ENCODE results near the gene LITAF.

LITAF gene

DNA sequence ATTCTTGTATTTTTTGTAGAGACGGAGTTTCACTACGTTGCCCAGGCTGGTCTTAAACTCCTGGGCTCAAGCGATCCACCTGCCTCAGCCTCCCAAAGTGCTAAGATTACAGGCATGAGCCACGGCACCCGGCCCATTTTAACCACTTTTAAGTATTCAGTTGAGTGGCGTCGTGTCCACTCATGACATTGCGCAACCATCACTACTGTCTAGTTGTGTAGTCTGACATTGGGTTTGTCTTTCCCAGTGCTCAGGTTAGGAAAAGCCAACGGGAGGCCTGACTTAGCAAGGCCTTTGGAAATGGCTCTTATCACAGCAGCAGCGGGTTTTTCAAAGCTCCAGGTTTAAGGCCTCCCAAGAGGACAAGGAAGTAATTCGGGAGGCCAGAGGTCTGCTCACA is 58.7 kb downstream of the LITAF start:
- TF ChIP-seq, protein P1, sequence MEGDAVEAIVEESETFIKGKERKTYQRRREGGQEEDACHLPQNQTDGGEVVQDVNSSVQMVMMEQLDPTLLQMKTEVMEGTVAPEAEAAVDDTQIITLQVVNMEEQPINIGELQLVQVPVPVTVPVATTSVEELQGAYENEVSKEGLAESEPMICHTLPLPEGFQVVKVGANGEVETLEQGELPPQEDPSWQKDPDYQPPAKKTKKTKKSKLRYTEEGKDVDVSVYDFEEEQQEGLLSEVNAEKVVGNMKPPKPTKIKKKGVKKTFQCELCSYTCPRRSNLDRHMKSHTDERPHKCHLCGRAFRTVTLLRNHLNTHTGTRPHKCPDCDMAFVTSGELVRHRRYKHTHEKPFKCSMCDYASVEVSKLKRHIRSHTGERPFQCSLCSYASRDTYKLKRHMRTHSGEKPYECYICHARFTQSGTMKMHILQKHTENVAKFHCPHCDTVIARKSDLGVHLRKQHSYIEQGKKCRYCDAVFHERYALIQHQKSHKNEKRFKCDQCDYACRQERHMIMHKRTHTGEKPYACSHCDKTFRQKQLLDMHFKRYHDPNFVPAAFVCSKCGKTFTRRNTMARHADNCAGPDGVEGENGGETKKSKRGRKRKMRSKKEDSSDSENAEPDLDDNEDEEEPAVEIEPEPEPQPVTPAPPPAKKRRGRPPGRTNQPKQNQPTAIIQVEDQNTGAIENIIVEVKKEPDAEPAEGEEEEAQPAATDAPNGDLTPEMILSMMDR (IDR thresholded peaks at IDR 0.05; ENCODE audit: low read depth, low read length), result no peak
- no peak overlapping the region for H3K4me3 ChIP-seq (ENCODE audit: low read depth, low read length)
- in situ Hi-C loops (cut with HindIII; ENCODE audit: low sequenced_read_pairs), result no loop called here
- DNase-seq (ENCODE audit: low read depth, low spot score), result no peak

DNA sequence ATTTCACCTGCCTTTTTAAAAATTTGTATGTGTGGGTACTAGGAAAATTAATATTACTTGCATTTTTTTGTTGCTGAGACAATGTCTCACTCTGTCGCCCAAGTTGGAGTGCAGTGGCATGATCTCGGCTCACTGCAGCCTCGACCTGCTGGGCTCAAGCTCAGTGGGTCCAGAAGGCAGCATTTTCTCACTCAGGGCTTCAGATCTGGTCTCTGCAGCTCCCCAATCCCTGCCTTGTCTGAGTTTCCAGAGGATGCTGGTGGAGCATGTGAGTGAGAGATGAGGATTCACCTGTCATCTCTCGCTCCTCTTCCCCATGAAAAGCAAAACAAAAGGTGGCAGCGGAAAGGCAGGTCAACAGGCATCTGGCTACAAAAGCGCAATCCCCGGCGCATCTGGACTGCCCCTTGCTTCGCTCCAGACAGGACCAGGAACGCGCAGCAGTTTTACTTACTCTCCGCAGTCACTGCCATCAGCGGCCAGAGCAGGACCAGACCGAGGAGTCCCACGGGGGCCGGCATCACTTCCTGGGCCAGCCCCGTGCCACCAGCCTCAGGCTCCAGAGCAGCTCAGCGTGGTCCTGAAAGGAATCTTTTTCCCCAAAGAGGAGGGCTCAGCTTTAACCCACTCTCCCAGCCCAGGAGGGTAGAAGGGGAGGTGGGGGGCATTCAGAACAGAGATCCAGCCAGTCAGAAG is 59.9 kb downstream of the LITAF start:
- TF ChIP-seq, protein P1 (IDR thresholded peaks at IDR 0.05; ENCODE audit: low read depth, low read length), result no peak
- no peak for DNase-seq (ENCODE audit: low read depth, low spot score)
- in situ Hi-C loops (cut with HindIII; ENCODE audit: low sequenced_read_pairs), result no loop called here
- no peak overlapping the region for H3K4me3 ChIP-seq (ENCODE audit: low read depth, low read length)

DNA sequence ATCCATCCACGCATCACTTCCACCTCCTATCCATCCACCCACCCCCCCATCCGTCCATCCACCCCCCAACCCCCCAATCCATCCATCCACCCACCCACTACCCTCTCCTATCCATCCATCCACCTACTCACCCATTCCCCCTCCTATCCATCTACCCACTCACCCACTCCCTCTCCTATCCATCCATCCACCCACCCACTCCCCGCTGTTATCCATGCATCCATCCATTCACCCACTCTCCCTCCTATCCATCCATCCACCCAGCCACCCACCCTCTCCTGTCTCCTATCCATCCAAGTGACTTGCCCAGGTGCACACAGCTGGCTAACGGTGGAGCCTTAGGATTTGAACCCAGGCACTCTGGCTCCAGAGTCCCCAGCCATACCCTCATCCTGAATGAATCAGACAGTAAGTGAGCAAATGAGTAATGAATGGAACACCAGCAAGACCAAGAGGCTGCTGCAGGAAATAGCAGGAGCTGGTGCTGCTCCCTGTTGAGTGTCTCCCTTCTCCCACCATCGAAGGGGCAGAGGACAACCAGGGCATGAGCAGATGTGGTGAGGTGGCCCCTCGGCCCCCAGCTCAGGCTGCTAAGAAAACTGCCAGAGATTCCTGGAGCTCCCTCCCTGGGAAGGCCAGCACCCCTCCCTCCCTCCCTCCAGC is 62.5 kb downstream of the LITAF start:
- no peak overlapping the region for H3K4me3 ChIP-seq (ENCODE audit: low read depth, low read length)
- no peak for DNase-seq (ENCODE audit: low read depth, low spot score)
- in situ Hi-C loops (cut with HindIII; ENCODE audit: low sequenced_read_pairs), result no loop called here
- TF ChIP-seq, protein P1 (IDR thresholded peaks at IDR 0.05; ENCODE audit: low read depth, low read length), result no peak

DNA sequence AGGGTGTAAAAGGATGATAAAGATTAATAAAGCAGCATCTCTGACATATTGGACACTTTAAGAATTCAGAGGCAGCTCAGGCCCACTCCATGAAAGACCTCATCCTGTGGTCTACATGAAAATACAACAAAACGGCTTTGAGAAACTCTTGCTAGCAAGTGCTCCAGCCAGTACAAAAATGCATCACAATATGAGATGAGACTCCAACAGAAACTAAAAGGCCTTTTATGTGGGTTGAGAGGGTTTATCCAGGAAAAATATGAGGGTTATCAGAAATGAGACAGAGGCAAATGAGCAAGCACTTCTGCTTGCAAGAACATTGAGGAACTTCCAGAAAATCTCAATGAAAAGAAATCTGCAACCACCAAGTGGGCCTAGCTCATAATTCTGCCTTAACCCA is 65.7 kb downstream of the LITAF start:
- in situ Hi-C loops (cut with HindIII; ENCODE audit: low sequenced_read_pairs), result no loop called here
- DNase-seq (ENCODE audit: low read depth, low spot score), result no peak
- H3K4me3 ChIP-seq (ENCODE audit: low read depth, low read length), result no peak overlapping the region
- TF ChIP-seq, protein P1 (IDR thresholded peaks at IDR 0.05; ENCODE audit: low read depth, low read length), result no peak

DNA sequence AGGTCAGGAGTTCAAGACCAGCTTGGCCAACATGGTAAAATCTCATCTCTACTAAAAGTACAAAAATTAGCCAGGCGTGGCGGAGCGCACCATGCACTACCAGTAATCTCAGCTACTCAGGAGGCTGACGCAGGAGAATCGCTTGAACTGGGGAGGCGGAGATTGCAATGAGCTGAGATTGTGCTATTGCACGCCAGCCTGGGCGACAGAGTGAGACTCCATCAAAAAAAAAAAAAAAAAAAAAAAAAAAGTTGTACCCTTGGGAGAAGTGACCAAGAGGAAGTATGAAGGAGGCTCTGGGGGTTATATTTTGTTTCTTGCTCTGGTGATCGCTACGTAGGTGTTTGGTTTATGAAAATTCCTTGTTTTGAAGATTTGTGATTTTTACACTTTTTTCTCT is 66.3 kb downstream of the LITAF start:
- no peak for DNase-seq (ENCODE audit: low read depth, low spot score)
- no peak overlapping the region for H3K4me3 ChIP-seq (ENCODE audit: low read depth, low read length)
- in situ Hi-C loops (cut with HindIII; ENCODE audit: low sequenced_read_pairs), result no loop called here
- TF ChIP-seq, protein P1 (IDR thresholded peaks at IDR 0.05; ENCODE audit: low read depth, low read length), result no peak

DNA sequence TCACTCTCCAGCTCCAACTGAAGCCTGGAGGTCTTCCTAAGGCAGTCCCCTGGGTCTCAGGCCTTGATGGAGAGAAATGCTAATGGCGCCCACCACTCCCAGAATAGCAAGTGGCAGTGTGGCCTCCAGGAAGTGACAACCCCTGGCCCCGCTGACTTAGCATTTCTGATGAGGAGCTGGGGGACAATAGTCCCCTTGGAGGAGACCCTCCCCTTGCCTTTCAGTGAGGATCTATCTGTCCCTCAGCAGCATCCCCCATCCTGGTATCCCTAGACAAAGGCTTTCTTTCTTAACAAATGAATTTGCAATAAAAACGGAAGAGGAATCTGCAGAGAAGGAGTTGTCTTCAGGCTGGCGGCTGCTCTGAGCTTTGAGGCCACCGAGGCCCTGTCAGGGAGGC is 68.8 kb downstream of the LITAF start:
- TF ChIP-seq, protein P1 (IDR thresholded peaks at IDR 0.05; ENCODE audit: low read depth, low read length), result no peak
- H3K4me3 ChIP-seq (ENCODE audit: low read depth, low read length), result no peak overlapping the region
- in situ Hi-C loops (cut with HindIII; ENCODE audit: low sequenced_read_pairs), result no loop called here
- no peak for DNase-seq (ENCODE audit: low read depth, low spot score)

All from astrocyte of the spinal cord (primary cell).